Eye (tissue), 1 donor: ENCODE data around the gene CERS6.

Source experiments
- DNase-seq: peaks from one replicate; pipeline ENCODE4 v3.0.0-alpha.2; 2015

Gene CERS6

DNA sequence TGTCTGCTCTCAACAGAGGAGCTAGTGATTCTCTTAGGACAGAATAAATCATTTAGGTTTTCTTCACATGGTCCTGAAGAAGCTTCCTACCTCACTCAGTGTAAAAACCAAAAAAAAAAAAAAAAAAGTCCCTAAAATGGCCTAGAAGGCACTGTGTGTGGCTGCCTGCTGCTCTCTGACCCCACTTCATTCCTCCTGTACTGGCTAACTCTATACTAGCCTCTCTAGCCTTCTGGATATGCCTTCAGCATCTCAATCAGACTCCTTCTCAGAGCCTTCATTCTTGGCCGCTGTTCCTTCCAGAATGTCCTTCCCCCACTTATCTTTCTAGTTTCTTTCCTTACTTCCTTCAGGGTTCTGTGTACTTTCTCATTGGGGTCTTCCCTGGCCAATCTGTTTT is 82.1 kb downstream of the CERS6 start:
- no peak for DNase-seq

GRCh38 chr2:168538534-168538933 is 82.5 kb downstream of the CERS6 start:
- DNase-seq: no peak

GRCh38 chr2:168539945-168540344 is 83.9 kb downstream of the CERS6 start:
- DNase-seq: no peak

DNA sequence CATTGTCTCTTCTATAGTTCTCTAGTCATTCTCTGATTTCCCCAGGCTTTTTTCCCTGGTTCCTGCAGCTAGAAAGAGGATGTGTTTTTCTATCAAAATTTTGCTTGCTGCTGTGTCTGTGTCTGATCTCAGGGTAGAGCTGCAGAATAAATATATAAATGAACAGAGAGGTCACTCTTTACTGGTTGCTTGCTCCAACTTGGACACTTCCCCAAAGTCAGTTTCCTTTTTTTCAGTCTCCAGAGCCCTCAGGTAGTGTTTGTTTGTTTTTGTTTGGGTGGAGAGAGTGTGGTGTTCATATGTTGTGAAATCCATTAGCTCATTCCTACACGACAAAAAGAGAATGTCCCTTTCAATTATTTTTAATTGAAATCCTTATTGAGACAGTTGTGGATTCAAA is 85.8 kb downstream of the CERS6 start:
- no peak for DNase-seq

DNA sequence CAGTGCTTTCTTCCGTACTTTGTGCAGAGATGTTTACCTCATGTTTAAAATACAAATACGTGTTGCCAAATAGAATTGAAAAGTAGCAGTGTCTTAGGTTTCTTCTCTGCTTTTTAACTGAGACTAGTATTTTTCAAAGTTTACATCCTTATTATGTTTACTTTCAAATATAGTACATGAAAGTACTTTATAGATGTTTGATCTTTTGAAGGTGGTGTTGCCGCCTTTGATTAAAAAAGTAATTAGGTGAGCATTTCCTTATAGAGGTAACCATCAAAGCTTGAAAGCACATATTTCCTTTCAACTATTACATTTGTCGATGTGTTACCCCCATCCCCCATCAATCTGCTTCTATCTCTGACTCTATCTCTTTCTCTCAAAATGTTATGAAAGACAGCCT is 87.0 kb downstream of the CERS6 start:
- no peak for DNase-seq

DNA sequence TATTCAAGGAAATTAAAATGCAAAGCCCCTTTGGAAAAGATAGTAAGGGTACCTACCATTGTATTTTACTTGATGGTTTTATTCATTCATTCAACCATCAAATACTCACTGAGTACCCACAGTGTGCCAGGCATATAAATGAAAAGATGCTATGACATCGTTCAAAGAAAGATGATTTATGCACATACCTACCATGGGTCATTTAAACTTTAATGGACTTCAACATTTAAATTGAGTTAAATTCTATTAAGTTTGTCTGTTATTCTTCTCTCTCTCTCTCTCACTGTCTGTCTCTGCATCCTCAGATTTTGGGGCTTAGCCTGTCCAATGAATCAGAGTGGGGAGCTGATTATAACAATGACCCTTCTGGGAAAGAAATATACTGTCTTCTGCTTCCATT is 87.9 kb downstream of the CERS6 start:
- DNase-seq: no peak

DNA sequence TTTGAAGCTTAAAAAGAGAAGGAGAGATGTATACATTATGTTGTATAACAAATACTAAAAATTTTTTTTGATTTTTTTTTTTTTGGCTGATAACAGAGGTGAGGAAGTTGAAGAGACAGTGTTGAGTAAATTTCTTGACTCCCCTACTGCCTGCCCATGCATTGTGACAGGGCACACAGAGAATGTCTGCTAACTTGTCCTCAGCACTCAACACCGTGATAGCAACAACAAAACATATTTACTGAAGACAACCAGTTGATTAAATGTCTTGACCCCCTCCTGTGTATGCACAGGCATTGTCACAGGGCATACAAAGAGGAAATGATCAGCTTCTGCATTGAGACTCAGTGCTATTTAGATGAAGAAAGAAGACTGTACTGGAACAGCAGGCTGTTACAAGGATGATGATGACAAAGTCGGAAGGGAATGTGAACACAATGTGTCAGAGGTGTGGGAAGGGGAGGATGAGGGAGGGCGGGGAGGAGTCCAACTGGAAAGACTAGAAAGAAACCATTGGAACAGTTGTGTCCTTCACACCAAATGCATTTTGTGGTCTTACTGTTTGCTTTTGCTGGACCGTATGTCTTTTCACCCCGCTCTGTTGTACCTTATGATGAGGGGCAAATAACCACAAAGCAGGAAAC is 89.5 kb downstream of the CERS6 start:
- no peak for DNase-seq

DNA sequence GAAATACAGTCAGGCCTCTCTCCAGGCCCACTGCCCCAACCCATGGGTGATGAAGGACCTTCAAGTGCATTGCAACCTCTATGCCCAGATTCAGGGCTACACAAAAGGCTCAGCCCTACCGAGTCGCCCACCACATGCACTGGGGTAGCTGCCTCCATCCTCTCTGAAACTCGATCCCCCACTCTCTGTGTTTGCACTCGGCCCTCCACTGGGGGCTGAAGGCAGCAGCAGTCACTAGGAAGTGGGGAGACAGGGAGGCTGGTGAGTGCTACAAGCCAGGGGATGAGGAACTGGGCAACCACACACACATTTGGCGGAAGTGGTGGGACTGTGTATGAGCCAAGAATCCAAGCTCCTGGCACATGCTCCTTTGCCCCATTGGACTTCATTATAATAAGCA is 94.6 kb downstream of the CERS6 start:
- DNase-seq: no peak

GRCh38 chr2:168552450-168552856 is 96.4 kb downstream of the CERS6 start:
- no peak for DNase-seq

- DNase-seq: no peak
These were observed 99.2 kb downstream of the CERS6 start for GRCh38 chr2:168555283-168555682.

GRCh38 chr2:168559187-168559586 is 103.1 kb downstream of the CERS6 start:
- no peak for DNase-seq

GRCh38 chr2:168560817-168561499 is 104.9 kb downstream of the CERS6 start:
- DNase-seq: no peak

DNA sequence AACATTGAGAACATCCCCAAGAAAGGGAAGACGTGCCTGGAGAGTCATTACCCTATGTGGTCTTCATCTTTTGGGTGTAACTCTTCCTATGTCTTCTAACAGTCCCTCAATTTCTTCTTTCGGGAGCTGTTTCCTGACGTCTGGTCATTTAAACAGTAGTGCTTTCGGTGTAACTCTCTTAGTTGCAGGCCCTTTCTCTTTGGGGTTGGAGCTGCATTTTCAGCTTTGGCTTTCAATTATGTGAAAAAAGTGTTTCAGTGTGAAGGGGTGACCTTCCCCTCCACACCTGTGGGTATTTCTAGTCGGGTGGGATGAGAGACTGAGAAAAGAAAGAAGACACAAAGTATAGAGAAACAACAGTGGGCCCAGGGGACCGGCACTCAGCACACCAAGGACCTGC is 105.9 kb downstream of the CERS6 start:
- DNase-seq: no peak

DNA sequence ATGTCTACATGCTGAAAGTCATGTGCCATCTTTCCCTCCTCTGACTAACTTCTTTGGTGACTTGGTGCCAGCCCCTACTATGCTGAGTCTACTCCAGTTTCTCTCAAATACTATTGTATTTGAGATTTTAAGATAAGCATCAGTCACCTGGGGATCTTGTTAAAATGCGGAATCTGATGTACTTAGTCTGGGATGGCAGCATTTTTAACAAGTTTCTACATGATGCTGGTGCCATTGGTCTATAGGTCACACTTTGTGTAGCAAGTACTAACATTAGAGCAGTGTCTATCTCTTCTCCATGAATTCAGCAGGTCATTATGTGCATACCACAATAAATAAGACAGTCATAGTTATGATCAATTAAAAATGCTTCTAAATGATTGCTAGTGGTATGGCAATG is 106.9 kb downstream of the CERS6 start:
- no peak for DNase-seq

DNA sequence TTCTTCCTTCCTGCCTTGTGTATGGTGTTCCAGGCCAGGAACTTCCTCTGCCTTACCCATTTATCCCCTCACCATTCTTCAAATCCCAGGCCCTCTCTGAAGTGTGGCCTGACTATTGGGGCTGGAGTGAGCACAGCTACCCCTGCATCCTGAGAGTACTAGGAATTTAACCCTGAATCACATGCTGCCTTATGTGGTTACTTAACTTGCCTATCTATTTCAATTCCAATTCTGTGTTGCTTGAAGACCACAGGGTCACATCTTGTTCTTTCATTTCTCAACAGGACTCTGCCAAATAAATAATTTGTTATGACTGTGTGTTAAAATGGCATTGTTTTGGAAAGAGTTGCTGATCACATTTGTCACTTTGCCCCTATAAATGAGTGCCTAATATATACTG is 108.6 kb downstream of the CERS6 start:
- DNase-seq: no peak

GRCh38 chr2:168565112-168565511 is 109.0 kb downstream of the CERS6 start:
- no peak for DNase-seq

GRCh38 chr2:168565512-168565911 is 109.4 kb downstream of the CERS6 start:
- no peak for DNase-seq

GRCh38 chr2:168566974-168567665 is 111.0 kb downstream of the CERS6 start:
- no peak for DNase-seq

- DNase-seq: no peak
These were observed 111.8 kb downstream of the CERS6 start for GRCh38 chr2:168567836-168568235.

GRCh38 chr2:168568476-168569267 is 112.6 kb downstream of the CERS6 start:
- peak; percentile 19 for DNase-seq

- DNase-seq: no peak
These were observed 115.0 kb downstream of the CERS6 start for GRCh38 chr2:168571061-168571460.

- DNase-seq: no peak
These were observed 117.2 kb downstream of the CERS6 start for GRCh38 chr2:168573128-168573903.
